ENCODE data around the gene EHBP1.
"Not testable (repeated sequence)": the region's sequence is repeated elsewhere in the genome, so short reads cannot be mapped to it uniquely, and the experiment has no call there.

Gene EHBP1

GRCh38 chr2:63054841-63055225 is 349.3 kb downstream of the EHBP1 start:
- no peak for DNase-seq

- DNase-seq = no peak
These were observed 350.0 kb downstream of the EHBP1 start for GRCh38 chr2:63055226-63056106.

GRCh38 chr2:63056107-63057050 is 350.9 kb downstream of the EHBP1 start:
- peak; percentile 29 for DNase-seq

- DNase-seq = no peak
These were observed 352.0 kb downstream of the EHBP1 start for GRCh38 chr2:63057249-63058143.

- no peak for DNase-seq
These were observed 352.8 kb downstream of the EHBP1 start for GRCh38 chr2:63058144-63058920.

- DNase-seq = no peak
These were observed 353.6 kb downstream of the EHBP1 start for GRCh38 chr2:63058921-63059792.

GRCh38 chr2:63059793-63060471 is 354.4 kb downstream of the EHBP1 start:
- no peak for DNase-seq

- no peak for DNase-seq
These were observed 355.0 kb downstream of the EHBP1 start for GRCh38 chr2:63060472-63060991.

GRCh38 chr2:63064197-63064596 is 358.7 kb downstream of the EHBP1 start:
- no peak for DNase-seq

- no peak for DNase-seq
These were observed 359.1 kb downstream of the EHBP1 start for GRCh38 chr2:63064661-63065060.

GRCh38 chr2:63066265-63066664 is 360.8 kb downstream of the EHBP1 start:
- DNase-seq = no peak

GRCh38 chr2:63066838-63067237 is 361.3 kb downstream of the EHBP1 start:
- DNase-seq = no peak

- no peak for DNase-seq
These were observed 366.2 kb downstream of the EHBP1 start for GRCh38 chr2:63071664-63072063.

- DNase-seq = no peak
These were observed 368.5 kb downstream of the EHBP1 start for GRCh38 chr2:63073994-63074393.

- not testable (repeated sequence) for DNase-seq
These were observed 368.9 kb downstream of the EHBP1 start for GRCh38 chr2:63074399-63074798.

- DNase-seq = no peak
These were observed 373.5 kb downstream of the EHBP1 start for GRCh38 chr2:63078852-63079606.

- no peak for DNase-seq
These were observed 375.9 kb downstream of the EHBP1 start for GRCh38 chr2:63081404-63081803.

- no peak for DNase-seq
These were observed 381.2 kb downstream of the EHBP1 start for GRCh38 chr2:63086687-63087086.

- DNase-seq = no peak
These were observed 386.9 kb downstream of the EHBP1 start for GRCh38 chr2:63092401-63092800.

Data from activated CD4-positive, alpha-beta T cell treated with anti-CD3 and anti-CD28 coated beads, Interleukin-2, amount 50 U/mL, for 16 hours (primary cell).